DOHH2 (cell line): ENCODE results near the gene PUS10.
"Not testable (repeated sequence)": the region's sequence is repeated elsewhere in the genome, so short reads cannot be mapped to it uniquely, and the experiment has no call there.

Experiments
- H3F3A ChIP-seq: fragments of 200-600 bp; sonication (generic), shearing (Covaris generic); 2 replicates; pipeline ENCODE4 v1.6.0; 2016; ENCODE audit warnings: antibody characterized with exemption, mild to moderate bottlenecking; ENCODE audit not compliant: control insufficient read depth, insufficient read depth
- H3K27ac ChIP-seq: fragments of 200-600 bp; sonication (generic); 2 replicates; pipeline ENCODE4 v1.5.1; 2014; ENCODE audit warnings: low read depth, mild to moderate bottlenecking, low read length, moderate library complexity
- H3K27me3 ChIP-seq: fragments of 200-600 bp; sonication (generic); 2 replicates; pipeline ENCODE4 v1.6.1; 2014; ENCODE audit warnings: mild to moderate bottlenecking, low read length, mixed read lengths; ENCODE audit not compliant: control insufficient read depth
- H3K36me3 ChIP-seq: fragments of 200-600 bp; sonication (generic); 2 replicates; pipeline ENCODE4 v1.6.1; 2014; ENCODE audit warnings: mild to moderate bottlenecking, low read length, moderate library complexity, mixed read lengths; ENCODE audit not compliant: control insufficient read depth
- H3K4me1 ChIP-seq: fragments of 200-600 bp; sonication (generic); 2 replicates; pipeline ENCODE4 v1.6.1; 2014; ENCODE audit warnings: mild to moderate bottlenecking, low read length, mixed read lengths; ENCODE audit not compliant: control insufficient read depth
- H3K4me2 ChIP-seq: fragments of 200-600 bp; sonication (generic); 2 replicates; pipeline ENCODE4 v1.6.0; 2014; ENCODE audit warnings: mild to moderate bottlenecking, low read length, moderate library complexity
- H3K4me3 ChIP-seq: fragments of 200-600 bp; sonication (generic); 2 replicates; pipeline ENCODE4 v1.5.1; 2014; ENCODE audit warnings: mild to moderate bottlenecking, low read length, mixed read lengths
- H3K79me2 ChIP-seq: fragments of 200-600 bp; sonication (generic); 2 replicates; pipeline ENCODE4 v1.6.1; 2014; ENCODE audit warnings: mild to moderate bottlenecking, low read length, mixed read lengths; ENCODE audit not compliant: control insufficient read depth
- H3K9me2 ChIP-seq: fragments of 200-600 bp; sonication (generic); replicated peaks from 2 replicates; pipeline ENCODE4 v1.6.1; 2014; ENCODE audit warnings: mild to moderate bottlenecking, low read length, mixed read lengths; ENCODE audit not compliant: control insufficient read depth
- H3K9me3 ChIP-seq: fragments of 200-600 bp; sonication (generic); 2 replicates; pipeline ENCODE4 v1.6.1; 2014; ENCODE audit warnings: antibody characterized with exemption, low read length, mixed read lengths; ENCODE audit not compliant: control insufficient read depth, insufficient read depth
- H4K20me1 ChIP-seq: fragments of 200-600 bp; sonication (generic); 2 replicates; pipeline ENCODE4 v1.6.0; 2014; ENCODE audit warnings: low read depth, mild to moderate bottlenecking, antibody characterized with exemption, low read length, moderate library complexity; ENCODE audit not compliant: control insufficient read depth, insufficient read depth
- CTCF ChIP-seq: fragments of 200-600 bp; sonication (generic); IDR thresholded peaks from one replicate; pipeline ENCODE4 v1.5.1; 2014; ENCODE audit warnings: antibody characterized with exemption, mild to moderate bottlenecking, low read depth, low read length; ENCODE audit not compliant: poor library complexity, severe bottlenecking
- EZH2phosphoT487 ChIP-seq: fragments of 200-600 bp; sonication (generic); IDR thresholded peaks from 2 replicates; pipeline ENCODE4 v1.6.1; 2017; ENCODE audit warnings: borderline replicate concordance, mild to moderate bottlenecking, antibody characterized with exemption, low read length, moderate library complexity, mixed read lengths

Gene PUS10

GRCh38 chr2:60907329-60907728, 110.7 kb downstream of the PUS10 start:
- Histone ChIP-seq H3K4me1 (no peaks in the 10 kb centered on the region), H3K9me3 (no peaks in the 10 kb centered on the region), H3K36me3 (peaks cover 95% of the 10 kb centered on the region), H3K9me2 (no peaks in the 10 kb centered on the region), H4K20me1 (0 out of 2 replicates have a peak, but pooled peaks cover 3% of the 10 kb centered on the region), H3K27me3 (no peaks in the 10 kb centered on the region), H3K79me2 (peaks cover 91% of the 10 kb centered on the region), H3F3A (peaks cover 49% of the 10 kb centered on the region), H3K4me2 (no peak overlapping the region), H3K4me3 (no peak overlapping the region), H3K27ac (no peak overlapping the region)
- no peak for TF ChIP-seq CTCF
- TF ChIP-seq EZH2phosphoT487 = no peak

- TF ChIP-seq CTCF (no peak), EZH2phosphoT487 (no peak)
- Histone ChIP-seq H3K4me1 (no peaks in the 10 kb centered on the region), H3K27me3 (no peaks in the 10 kb centered on the region), H3F3A (peaks cover 51% of the 10 kb centered on the region), H3K4me3 (no peak overlapping the region), H3K9me3 (no peaks in the 10 kb centered on the region), H3K9me2 (no peaks in the 10 kb centered on the region), H3K79me2 (peaks cover 91% of the 10 kb centered on the region), H3K36me3 (peaks cover 95% of the 10 kb centered on the region), H3K27ac (no peak overlapping the region), H3K4me2 (no peak overlapping the region), H4K20me1 (0 out of 2 replicates have a peak, but pooled peaks cover 3% of the 10 kb centered on the region)
Observed at GRCh38 chr2:60906395-60906794, 111.7 kb downstream of the PUS10 start.

- H3K4me3 ChIP-seq, H3K27ac ChIP-seq, H3K4me2 ChIP-seq, H3K9me2 ChIP-seq, H3K9me3 ChIP-seq, H3K27me3 ChIP-seq, H3K4me1 ChIP-seq, H4K20me1 ChIP-seq: not testable (repeated sequence)
- Histone ChIP-seq H3K36me3 (peaks cover 95% of the 10 kb centered on the region), H3F3A (peaks cover 48% of the 10 kb centered on the region), H3K79me2 (peaks cover 91% of the 10 kb centered on the region)
Observed at GRCh38 chr2:60905867-60906266, 112.2 kb downstream of the PUS10 start.

- not testable (repeated sequence) for H3K4me2 ChIP-seq, H3K27me3 ChIP-seq, H3K9me2 ChIP-seq, H3K9me3 ChIP-seq, H3K4me3 ChIP-seq, H3K27ac ChIP-seq
- peaks cover 96% of the 10 kb centered on the region for H3K79me2 ChIP-seq
- peaks cover 48% of the 10 kb centered on the region for H3F3A ChIP-seq
- H3K4me1 ChIP-seq = peaks cover 18% of the 10 kb centered on the region
- peaks cover 20% of the 10 kb centered on the region; the same call in 1 of the 2 replicates for H4K20me1 ChIP-seq
- H3K36me3 ChIP-seq = peaks cover 99% of the 10 kb centered on the region
Observed at GRCh38 chr2:60901296-60901695, 116.8 kb downstream of the PUS10 start.
